Measurements from ENCODE around the gene RALB.

The RALB gene

DNA sequence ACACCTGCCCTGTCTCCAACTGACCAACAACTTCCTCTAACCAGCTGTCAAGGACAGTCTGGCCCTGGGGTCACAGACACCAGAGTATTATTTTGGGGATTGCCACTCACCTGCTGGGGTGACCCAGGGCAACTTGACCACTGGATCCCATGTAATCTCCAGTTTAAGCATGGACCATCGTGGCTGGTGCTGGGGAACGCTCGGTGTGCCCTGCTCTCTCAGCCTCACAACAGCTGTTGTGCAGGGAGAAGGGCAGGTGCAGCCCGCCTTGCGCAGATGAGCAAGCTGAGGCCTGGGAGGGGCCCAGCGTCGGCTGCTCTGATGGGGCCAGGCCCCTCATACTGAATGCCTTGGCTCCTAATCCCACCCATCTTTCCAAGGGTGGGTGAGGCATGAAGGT is 72.3 kb downstream of the RALB start:
- no peak for TF ChIP-seq EZH2phosphoT487 (IDR thresholded peaks at IDR 0.05; ENCODE audit: borderline replicate concordance, low read length)
- TF ChIP-seq, protein P1, sequence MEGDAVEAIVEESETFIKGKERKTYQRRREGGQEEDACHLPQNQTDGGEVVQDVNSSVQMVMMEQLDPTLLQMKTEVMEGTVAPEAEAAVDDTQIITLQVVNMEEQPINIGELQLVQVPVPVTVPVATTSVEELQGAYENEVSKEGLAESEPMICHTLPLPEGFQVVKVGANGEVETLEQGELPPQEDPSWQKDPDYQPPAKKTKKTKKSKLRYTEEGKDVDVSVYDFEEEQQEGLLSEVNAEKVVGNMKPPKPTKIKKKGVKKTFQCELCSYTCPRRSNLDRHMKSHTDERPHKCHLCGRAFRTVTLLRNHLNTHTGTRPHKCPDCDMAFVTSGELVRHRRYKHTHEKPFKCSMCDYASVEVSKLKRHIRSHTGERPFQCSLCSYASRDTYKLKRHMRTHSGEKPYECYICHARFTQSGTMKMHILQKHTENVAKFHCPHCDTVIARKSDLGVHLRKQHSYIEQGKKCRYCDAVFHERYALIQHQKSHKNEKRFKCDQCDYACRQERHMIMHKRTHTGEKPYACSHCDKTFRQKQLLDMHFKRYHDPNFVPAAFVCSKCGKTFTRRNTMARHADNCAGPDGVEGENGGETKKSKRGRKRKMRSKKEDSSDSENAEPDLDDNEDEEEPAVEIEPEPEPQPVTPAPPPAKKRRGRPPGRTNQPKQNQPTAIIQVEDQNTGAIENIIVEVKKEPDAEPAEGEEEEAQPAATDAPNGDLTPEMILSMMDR (IDR thresholded peaks at IDR 0.05; ENCODE audit: low read depth, low read length, poor library complexity, severe bottlenecking): no peak
- H3K4me3 ChIP-seq (ENCODE audit: low read length): no peak overlapping the region
- no peaks in the 10 kb centered on the region for H3K79me2 ChIP-seq (ENCODE audit: control insufficient read depth, low read length)
- no peaks in the 10 kb centered on the region for H4K20me1 ChIP-seq (ENCODE audit: control insufficient read depth, insufficient read depth, low read depth, low read length)
- peaks cover 8% of the 10 kb centered on the region for H3K4me1 ChIP-seq (ENCODE audit: control insufficient read depth, low read length)
- no peak overlapping the region for H3K4me2 ChIP-seq (ENCODE audit: low read length)
- no peaks in the 10 kb centered on the region for H3F3A ChIP-seq (ENCODE audit: control insufficient read depth, insufficient read depth)
- H3K36me3 ChIP-seq (ENCODE audit: control insufficient read depth, low read length): no peaks in the 10 kb centered on the region
- no peaks in the 10 kb centered on the region for H3K9me2 ChIP-seq (replicated peaks; ENCODE audit: control insufficient read depth, low read length)
- no peaks in the 10 kb centered on the region for H3K9me3 ChIP-seq (ENCODE audit: control insufficient read depth, insufficient read depth, low read length)
- H3K27me3 ChIP-seq (ENCODE audit: control insufficient read depth, low read length): no peaks in the 10 kb centered on the region; the same call in 1 of the 2 replicates
- no peak overlapping the region for H3K27ac ChIP-seq (ENCODE audit: low read depth, low read length)

DNA sequence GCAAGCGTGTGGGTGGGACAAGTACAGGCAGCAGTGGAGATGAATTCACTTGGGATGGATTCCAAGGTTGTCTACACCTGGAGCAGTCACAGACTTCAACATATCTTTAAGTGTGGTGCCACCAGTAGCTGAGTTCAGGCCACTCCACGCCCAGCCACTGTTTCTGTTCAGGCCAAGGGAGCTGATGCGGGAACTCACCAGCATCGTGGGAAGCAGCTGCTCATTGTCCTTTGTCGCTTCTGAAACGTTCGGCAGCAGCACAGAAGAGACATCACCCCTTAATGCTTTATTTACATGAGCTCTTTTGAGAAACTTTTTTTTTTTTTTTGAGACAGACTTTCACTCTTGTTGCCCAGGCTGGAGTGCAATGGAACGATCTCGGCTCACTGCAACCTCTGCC is 73.4 kb downstream of the RALB start:
- H3K27me3 ChIP-seq (ENCODE audit: control insufficient read depth, low read length): peaks cover 6% of the 10 kb centered on the region; the same call in 1 of the 2 replicates
- peaks cover 8% of the 10 kb centered on the region for H3K4me1 ChIP-seq (ENCODE audit: control insufficient read depth, low read length)
- H4K20me1 ChIP-seq (ENCODE audit: control insufficient read depth, insufficient read depth, low read depth, low read length): no peaks in the 10 kb centered on the region
- no peaks in the 10 kb centered on the region for H3K9me2 ChIP-seq (replicated peaks; ENCODE audit: control insufficient read depth, low read length)
- H3K36me3 ChIP-seq (ENCODE audit: control insufficient read depth, low read length): no peaks in the 10 kb centered on the region
- H3K9me3 ChIP-seq (ENCODE audit: control insufficient read depth, insufficient read depth, low read length): no peaks in the 10 kb centered on the region
- H3K27ac ChIP-seq (ENCODE audit: low read depth, low read length): no peak overlapping the region
- no peak for TF ChIP-seq EZH2phosphoT487 (IDR thresholded peaks at IDR 0.05; ENCODE audit: borderline replicate concordance, low read length)
- TF ChIP-seq, protein P1 (IDR thresholded peaks at IDR 0.05; ENCODE audit: low read depth, low read length, poor library complexity, severe bottlenecking): no peak
- H3K4me2 ChIP-seq (ENCODE audit: low read length): no peak overlapping the region
- H3F3A ChIP-seq (ENCODE audit: control insufficient read depth, insufficient read depth): no peaks in the 10 kb centered on the region
- no peaks in the 10 kb centered on the region for H3K79me2 ChIP-seq (ENCODE audit: control insufficient read depth, low read length)
- no peak overlapping the region for H3K4me3 ChIP-seq (ENCODE audit: low read length)

DNA sequence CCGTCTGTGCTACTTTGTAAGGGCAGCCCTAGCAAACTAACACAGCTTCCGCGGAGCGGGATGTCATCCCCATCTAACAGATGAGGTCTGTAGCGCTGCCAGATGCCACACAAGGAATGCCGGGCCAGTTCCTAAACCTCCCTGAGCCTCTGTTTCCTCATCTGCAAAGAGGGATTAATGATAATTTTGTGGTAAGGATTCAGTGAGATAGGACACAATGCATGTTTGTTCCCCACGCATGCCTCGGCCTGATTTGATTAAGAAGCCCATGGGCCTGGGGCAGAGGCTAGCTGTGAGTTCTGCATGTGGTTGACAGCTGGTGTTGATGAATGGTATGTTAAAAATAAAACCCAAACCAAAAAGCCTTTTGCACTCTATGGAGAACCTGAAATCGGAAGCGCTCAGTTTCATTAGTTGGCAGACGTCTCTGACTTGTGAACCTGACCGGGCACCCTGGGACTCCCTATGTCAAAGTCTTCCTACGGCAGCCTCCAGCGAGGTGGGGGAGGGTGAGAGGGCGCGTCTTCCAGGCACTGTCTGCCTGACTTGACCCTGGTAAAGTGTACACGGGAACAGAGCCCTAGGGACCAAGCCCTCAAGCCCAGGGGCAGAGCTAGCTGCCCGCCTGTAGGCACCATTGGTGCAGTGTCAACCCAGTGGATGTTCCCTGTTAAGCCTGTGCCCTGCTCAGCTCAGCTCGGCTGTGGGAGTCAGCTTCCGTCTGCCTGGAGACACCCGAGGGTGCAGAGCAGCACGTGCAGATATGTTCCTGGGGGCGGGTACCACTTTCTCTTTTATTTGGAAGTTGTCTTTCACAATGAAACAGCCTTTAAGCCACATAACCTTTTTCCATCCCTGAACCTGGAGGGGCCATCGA is 78.5 kb downstream of the RALB start:
- Histone ChIP-seq H3K9me3 (ENCODE audit: control insufficient read depth, insufficient read depth, low read length) (no peaks in the 10 kb centered on the region), H3K9me2 (replicated peaks; ENCODE audit: control insufficient read depth, low read length) (no peaks in the 10 kb centered on the region), H3K27ac (ENCODE audit: low read depth, low read length) (no peak overlapping the region), H3K79me2 (ENCODE audit: control insufficient read depth, low read length) (no peaks in the 10 kb centered on the region), H3K4me2 (ENCODE audit: low read length) (no peak overlapping the region), H3K4me3 (ENCODE audit: low read length) (no peak overlapping the region), H3K4me1 (ENCODE audit: control insufficient read depth, low read length) (no peaks in the 10 kb centered on the region), H3K36me3 (ENCODE audit: control insufficient read depth, low read length) (no peaks in the 10 kb centered on the region), H4K20me1 (ENCODE audit: control insufficient read depth, insufficient read depth, low read depth, low read length) (no peaks in the 10 kb centered on the region), H3K27me3 (ENCODE audit: control insufficient read depth, low read length) (peaks cover 11% of the 10 kb centered on the region), H3F3A (ENCODE audit: control insufficient read depth, insufficient read depth) (no peaks in the 10 kb centered on the region)
- TF ChIP-seq, protein P1 (IDR thresholded peaks at IDR 0.05; ENCODE audit: low read depth, low read length, poor library complexity, severe bottlenecking): no peak
- TF ChIP-seq EZH2phosphoT487 (IDR thresholded peaks at IDR 0.05; ENCODE audit: borderline replicate concordance, low read length): no peak
